Neutrophil (primary cell): ENCODE data around the gene TMEM175.

ENCODE experiments used
- H3K27ac ChIP-seq: fragments of 200-600 bp; sonication (generic); 2 replicates; pipeline ENCODE4 v1.5.1; 2016; ENCODE audit warnings: mild to moderate bottlenecking, moderate library complexity
- H3K27me3 ChIP-seq: fragments of 200-600 bp; sonication (generic); 2 replicates; pipeline ENCODE4 v1.6.0; 2016; ENCODE audit warnings: mild to moderate bottlenecking
- H3K36me3 ChIP-seq: fragments of 200-600 bp; sonication (generic); 2 replicates; pipeline ENCODE4 v1.5.1; 2017
- H3K4me1 ChIP-seq, 2 experiments: fragments of 200-600 bp in 1 of 2; sonication (generic) in 1 of 2; 1 replicate in 1 of 2; 2 replicates in 1 of 2; pipeline versions ENCODE4 v1.5.1 to v1.6.1; 2013 to 2016; ENCODE audit warnings: low read depth in 1 of 2, low read length in 1 of 2, mild to moderate bottlenecking in 1 of 2, moderate library complexity in 1 of 2; ENCODE audit not compliant: control insufficient read depth in 1 of 2, insufficient read depth in 1 of 2
- H3K4me3 ChIP-seq, 2 experiments: fragments of 200-600 bp in 1 of 2; sonication (generic) in 1 of 2; 1 replicate in 1 of 2; 2 replicates in 1 of 2; pipeline ENCODE4 v1.5.1; 2013 to 2016; ENCODE audit warnings: low read depth in 1 of 2, low read length in 1 of 2, mild to moderate bottlenecking in 1 of 2, moderate library complexity in 1 of 2
- H3K9me3 ChIP-seq: fragments of 200-600 bp; sonication (generic); 2 replicates; pipeline ENCODE4 v1.5.1; 2016
- CTCF ChIP-seq: fragments of 200-600 bp; sonication (generic); IDR thresholded peaks from 2 replicates; pipeline ENCODE4 v1.5.1; 2016; ENCODE audit warnings: antibody characterized with exemption

TMEM175 gene

GRCh38 chr4:966266-967112, 34.2 kb downstream of the TMEM175 start:
- Histone ChIP-seq H3K36me3 (peaks cover 62% of the 10 kb centered on the region), H3K9me3 (no peaks in the 10 kb centered on the region), H3K4me3 (no peak overlapping the region), H3K27ac (no peak overlapping the region), H3K27me3 (peaks cover 49% of the 10 kb centered on the region), H3K4me1 (no peaks in the 10 kb centered on the region)
- no peak for TF ChIP-seq CTCF

- no peak for TF ChIP-seq CTCF
- Histone ChIP-seq H3K4me1 (peaks cover 3 to 5% of the 10 kb centered on the region in 2 experiments), H3K9me3 (no peaks in the 10 kb centered on the region), H3K36me3 (peaks cover 53% of the 10 kb centered on the region), H3K27me3 (peaks cover 58% of the 10 kb centered on the region), H3K4me3 (no peak overlapping the region), H3K27ac (no peak overlapping the region)
Measured at GRCh38 chr4:967113-968104, 35.1 kb downstream of the TMEM175 start.

GRCh38 chr4:968221-968620, 36.0 kb downstream of the TMEM175 start:
- peaks cover 64% of the 10 kb centered on the region for H3K27me3 ChIP-seq
- peaks cover 44% of the 10 kb centered on the region for H3K36me3 ChIP-seq
- no peak for TF ChIP-seq CTCF
- H3K4me1 ChIP-seq, result peaks cover 8 to 11% of the 10 kb centered on the region in 2 experiments
- H3K9me3 ChIP-seq, result no peaks in the 10 kb centered on the region
- H3K27ac ChIP-seq, result no peak overlapping the region
- H3K4me3 ChIP-seq, result no peak overlapping the region

GRCh38 chr4:968621-969394, 36.5 kb downstream of the TMEM175 start:
- Histone ChIP-seq H3K4me1 (peaks cover 8 to 14% of the 10 kb centered on the region in 2 experiments), H3K27me3 (peaks cover 66% of the 10 kb centered on the region), H3K4me3 (no peak overlapping the region), H3K9me3 (no peaks in the 10 kb centered on the region), H3K36me3 (peaks cover 39% of the 10 kb centered on the region), H3K27ac (no peak overlapping the region)
- no peak for TF ChIP-seq CTCF
